GM21526 (cell line): Measurements from ENCODE around the gene NUMBL.
"Not testable (repeated sequence)": the region's sequence is repeated elsewhere in the genome, so short reads cannot be mapped to it uniquely, and the experiment has no call there.

Source experiments
- ATAC-seq: cut with Tn5 transposase; IDR thresholded peaks from one replicate; pipeline ENCODE4 v1.9.1; 2021; ENCODE audit warnings: moderate library complexity; ENCODE audit not compliant: unreplicated experiment, low FRiP score

Gene NUMBL

GRCh38 chr19:40668991-40669614, 21.3 kb downstream of the NUMBL start:
- ATAC-seq, result no peak

DNA sequence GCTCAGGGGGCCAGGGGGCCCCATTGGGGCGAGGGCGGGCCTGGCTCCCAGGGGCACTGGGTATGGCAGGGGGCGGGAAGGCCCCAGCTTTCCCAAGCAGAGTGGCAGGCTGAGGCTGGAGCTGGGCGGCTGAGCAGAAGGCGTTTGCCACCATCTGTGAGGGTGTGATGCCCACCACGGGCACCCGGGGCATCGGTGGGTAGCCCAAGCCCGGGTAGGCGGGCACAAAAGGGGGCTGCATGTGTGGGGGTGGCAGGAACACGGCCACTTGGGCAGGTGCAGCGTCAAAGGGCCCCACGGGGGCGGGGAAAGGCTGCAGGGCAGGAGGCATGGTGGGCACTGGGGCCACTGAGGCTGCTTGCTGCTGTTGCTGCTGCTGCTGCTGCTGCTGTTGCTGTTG, 22.8 kb downstream of the NUMBL start:
- ATAC-seq, result no peak

DNA sequence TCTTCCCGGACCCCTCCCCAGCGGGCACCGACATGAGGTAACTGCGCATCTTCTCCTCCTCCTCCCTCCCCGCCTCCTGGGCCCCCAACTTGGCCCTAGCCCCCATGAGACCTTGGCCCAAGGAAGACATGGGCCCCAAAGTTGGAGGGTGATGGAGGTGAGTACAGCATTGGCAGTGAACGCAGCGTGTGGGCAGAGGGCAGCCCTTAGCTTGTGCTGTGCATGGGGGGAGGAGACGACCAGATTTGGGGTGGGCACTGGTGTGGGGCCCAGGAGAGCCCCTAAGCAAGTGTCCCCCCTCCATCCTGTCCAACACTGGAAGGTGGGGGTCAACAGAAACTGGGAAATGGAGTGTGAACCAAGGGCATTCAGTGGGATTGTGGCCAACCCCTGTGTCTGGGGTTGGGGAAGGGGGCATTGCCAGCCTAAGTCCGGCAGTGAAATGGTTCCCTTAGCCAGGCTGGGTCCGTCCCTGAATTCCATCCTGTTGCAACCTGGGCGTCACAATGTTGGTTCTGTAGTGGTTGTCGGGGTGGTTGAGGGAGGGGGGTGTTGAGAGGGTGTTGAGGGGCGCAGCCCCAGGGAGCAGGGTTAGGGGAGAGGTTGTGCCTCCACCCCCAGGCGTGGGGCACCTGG, 23.5 kb downstream of the NUMBL start:
- no peak for ATAC-seq

DNA sequence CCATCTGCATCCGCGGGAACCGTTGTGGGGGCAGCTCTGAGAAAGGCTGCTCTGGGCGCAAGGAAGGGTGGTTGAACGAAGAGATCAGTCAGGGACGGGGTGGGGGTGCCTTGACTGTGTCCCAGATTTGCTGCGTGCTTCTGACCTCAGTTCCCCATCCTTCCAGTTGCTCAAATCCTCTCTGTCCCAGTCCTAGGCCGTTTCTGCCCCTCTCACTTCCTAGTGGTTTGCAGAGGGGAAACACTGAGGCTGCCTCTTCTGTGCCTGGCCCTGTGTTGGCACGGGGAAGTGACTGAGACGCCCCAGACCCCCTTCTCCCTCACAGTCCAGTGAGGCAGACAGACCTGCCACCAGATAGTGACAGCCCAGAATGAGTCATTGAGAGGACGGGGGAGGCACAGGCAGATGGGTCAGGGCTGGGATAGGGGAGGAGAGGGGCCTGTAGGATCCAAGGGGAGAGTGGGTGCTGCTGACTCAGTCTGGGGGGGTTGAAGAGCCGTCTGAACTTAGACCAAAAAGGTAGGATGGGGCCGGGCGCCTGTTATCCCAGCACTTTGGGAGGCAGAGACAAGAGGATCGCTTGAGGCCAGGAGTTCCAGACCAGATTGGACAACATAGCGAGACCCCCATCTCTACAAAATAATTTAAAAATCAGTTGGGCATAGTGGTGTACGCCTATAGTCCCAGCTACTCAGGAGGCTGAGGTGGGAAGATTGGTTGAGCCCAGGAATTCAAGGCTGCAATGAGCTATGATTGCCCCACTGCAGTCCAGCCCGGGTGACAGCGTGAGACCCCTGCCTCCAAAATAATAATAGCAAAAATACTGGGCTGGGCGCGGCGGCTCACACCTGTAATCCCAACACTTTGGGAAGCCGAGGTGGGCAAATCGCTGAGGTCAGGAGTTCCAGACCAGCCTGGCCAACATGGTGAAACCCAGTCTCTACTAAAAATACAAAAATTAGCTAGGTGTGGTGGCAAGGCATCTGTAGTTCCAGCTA, 26.5 kb downstream of the NUMBL start:
- no peak for ATAC-seq

DNA sequence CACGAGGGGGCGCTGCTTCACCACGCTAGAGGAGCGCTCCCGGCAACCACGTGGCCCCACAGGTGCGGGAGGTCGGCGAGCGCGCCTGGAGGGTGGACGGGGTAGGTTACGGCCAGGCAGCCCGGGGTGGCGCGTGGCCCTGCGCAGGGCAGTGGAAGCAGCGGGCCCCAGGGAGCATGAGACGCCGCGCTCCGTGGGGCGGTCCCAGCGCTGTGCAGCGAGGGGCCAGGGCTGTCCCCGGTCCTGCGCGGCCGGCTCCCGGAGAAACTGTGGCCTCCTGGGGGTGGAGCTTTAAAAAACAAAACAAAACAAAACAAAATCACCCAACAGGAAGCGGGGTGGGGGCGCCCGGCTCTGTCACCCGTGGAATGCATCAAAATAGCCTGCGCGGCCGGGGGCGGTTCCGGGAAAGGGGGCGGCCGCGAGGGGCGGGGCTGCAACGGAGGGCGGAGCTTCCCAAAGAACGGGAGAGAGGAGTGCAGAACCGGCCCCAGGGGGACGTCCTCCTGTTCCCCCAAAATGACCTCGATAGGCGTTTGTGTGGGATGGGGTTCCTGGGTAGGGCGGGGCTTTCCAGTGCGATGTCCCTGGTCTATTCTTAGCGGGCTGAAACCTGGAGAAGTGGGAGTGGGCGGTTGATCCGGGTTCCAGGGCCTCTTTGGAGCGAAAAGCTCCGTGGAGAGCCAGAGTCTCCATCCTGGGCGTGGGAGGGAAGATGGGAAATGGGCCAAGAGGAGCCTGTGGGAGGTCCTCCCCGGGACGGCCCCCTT, 27.3 kb downstream of the NUMBL start:
- ATAC-seq, result peak; percentile 58

GRCh38 chr19:40661616-40662015, 28.8 kb downstream of the NUMBL start:
- ATAC-seq, result no peak

DNA sequence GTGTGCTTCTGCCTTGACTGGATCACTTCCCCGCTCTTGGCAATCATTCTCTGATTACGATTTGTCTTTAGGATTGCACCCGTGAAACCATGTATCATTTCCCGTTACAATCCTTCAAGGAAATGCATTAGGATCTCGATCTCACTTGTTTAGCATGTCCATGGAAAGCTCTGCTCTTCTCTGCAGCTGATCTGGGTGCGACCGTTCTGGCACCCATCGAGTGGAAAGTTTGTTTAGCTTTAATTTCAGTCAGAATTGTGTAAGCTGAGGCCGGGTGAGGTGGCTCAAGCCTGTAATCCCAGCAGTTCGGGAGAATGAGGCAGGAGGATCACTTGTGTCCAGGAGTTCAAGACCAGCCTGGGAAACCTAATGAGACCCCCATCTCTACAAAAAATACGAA, 30.9 kb downstream of the NUMBL start:
- no peak for ATAC-seq

- ATAC-seq, result no peak
These were observed 31.3 kb downstream of the NUMBL start for GRCh38 chr19:40659116-40659515.

DNA sequence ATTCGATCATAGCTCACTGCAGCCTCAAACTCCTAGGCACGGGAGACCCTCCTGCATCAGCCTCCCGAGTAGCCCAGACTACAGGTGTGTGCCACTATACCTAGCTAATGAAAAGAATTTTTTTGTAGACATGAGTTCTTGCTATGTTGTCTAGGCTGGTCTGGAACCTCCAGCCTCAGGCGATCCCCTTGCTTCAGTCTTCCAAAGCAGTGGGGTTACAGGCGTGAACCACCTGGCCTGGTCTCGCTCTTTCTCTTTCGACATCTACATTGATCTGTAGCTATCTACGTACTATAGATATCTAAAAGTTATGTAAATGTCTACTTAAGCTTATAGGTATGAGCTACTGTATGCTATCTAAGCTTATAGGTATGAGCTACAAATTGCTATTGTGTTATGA, 32.4 kb downstream of the NUMBL start:
- ATAC-seq, result no peak

DNA sequence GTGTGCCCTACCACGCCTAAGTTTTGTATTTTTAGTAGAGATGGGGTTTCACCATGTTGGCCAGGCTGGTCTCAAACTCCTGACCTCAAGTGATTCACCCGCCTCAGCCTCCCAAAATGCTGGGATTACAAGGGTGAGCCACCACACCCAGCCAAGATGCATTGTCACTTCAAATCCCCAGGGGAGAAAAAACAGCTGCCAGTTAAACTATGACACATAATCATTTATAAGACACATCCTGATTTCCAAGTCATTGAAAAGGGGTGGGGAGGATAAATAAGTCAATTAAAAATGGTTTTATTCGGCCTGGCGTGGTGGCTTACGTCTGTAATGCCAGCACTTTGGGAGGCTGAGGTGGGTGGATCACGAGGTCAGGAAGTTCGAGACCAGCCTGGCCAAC, 34.8 kb downstream of the NUMBL start:
- not testable (repeated sequence) for ATAC-seq

DNA sequence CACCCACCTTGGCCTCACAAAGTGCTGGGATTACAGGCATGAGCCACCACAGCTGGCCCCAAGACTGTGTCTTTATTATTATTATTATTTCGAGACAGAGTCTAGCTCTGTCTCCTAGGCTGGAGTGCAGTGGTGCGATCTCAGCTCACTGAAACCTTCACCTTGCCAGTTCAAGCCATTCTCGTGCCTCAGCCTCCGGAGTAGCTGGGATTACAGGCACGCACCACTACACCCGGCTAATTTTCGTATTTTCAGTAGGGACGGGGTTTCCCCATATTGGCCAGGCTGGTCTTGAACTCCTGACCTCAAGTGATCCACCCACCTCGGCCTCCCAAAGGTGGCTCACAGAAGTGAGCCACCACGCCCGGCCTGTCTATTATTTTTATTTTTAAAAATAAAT, 38.1 kb downstream of the NUMBL start:
- not testable (repeated sequence) for ATAC-seq

DNA sequence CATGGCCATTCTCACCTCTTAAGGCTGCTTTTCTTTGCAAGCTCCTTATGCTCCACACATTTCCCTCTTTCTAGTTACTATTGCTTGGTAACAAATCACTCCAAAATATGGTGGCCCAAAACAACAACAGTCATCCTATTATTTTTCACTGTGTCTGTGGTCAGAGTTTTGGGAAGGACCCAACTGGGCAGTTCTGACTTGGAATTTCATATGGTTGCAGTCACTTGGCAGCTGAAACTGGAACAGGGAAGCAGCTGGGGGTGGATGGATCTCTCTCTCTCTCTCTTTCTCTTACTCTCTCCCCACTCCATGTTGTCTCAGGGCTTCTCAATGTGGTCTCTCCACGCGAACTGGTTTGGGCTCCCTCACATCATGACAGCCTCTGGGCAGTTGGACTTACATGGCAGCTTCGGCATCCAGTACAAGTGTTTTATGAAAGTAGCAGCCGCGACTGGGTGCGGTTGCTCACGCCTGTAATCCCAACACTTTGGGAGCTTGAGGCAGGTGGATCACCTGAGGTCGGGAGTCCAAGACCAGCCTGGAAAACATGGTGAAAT, 39.6 kb downstream of the NUMBL start:
- ATAC-seq, result no peak

DNA sequence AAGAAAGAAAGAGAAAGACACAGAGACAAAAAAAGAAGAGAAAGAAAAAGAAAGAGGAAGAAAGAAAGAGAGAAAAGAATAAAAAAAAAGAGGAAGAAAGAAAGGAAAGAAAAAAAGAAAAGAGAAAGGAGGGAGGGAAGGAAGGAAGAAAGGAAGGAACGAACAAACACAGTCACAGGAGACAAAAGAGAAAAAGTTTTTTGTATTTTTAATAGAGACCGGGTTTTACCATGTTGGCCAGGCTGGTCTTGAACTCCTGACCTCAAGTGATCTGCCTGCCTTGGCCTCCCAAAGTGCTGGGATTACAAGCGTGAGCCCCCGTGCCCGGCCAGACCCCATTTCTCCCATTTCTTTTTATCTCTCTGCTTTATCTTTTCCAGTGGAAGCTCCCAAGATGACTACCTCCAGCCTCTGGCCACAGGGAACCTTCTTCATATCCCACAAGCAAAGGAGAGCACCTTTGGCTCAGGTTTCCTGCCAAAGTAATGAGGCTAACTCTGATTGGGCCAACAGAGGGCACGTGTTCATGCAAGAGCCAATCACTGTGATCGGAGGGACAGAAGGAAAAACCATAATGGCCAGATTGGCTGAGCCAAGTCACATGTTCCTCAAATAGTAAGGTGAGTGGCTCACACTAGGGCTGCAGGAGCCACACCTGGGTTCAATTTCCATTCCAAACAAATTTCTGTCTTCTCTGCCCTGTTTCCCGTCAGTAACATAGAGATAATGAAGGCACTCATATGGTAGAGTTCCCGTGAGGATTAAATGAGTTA, 40.4 kb downstream of the NUMBL start:
- ATAC-seq, result not testable (repeated sequence)

GRCh38 chr19:40646743-40647254, 43.7 kb downstream of the NUMBL start:
- no peak for ATAC-seq

- no peak for ATAC-seq
These were observed 47.6 kb downstream of the NUMBL start for GRCh38 chr19:40642757-40643305.

DNA sequence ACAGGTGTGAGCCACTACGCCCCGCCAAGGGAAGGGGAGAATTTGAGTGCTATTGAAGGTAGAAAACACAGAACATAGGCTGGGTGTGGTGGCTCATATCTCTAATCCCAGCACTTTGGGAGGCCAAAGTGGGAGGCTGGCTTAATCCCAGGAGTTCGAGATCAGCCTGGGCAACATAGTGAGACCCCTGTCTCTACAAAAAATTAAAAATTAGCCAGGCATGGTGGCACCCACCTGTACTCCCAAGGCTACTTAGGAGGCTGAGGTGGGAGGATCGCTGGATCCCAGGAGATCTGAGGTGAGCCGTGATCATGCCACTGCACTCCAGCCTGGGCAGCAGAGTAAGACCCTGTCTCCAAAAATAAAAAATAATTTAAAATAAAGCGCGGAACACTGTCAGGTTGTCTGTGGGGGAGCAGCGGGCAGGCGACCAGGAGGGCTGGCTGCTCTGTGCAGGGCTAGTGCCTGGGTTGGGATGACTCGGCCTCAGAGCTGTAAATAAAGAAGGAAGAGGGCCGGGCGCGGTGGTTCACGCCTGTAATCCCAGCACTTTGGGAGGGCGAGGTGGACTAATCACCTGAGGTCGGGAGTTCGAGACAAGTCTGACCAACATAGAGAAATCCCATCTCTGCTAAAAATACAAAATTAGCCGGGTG, 48.3 kb downstream of the NUMBL start:
- no peak for ATAC-seq

DNA sequence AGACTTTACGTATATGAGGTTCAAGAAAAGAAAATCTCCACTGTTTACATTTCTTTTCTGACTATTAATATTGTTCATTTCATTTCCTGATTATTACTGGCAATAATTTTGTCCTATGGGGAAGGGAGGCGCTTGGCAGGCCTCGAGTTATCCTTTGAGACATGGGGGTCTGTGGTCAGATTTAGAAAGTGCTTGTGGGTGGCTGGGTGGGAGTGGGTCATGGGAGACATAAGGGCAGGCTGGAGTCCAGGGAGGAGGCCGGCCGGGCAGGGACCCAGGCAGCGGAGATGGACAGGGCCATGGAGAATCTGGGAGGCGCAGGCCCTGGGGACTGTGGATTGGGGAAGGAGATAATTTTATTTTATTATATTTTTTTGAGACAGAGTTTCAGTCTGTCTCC, 49.2 kb downstream of the NUMBL start:
- ATAC-seq, result no peak

GRCh38 chr19:40640744-40641143, 49.7 kb downstream of the NUMBL start:
- no peak for ATAC-seq

- ATAC-seq, result no peak
These were observed 50.8 kb downstream of the NUMBL start for GRCh38 chr19:40639638-40639982.
